ENCODE data around the gene GREB1.

GREB1 gene

DNA sequence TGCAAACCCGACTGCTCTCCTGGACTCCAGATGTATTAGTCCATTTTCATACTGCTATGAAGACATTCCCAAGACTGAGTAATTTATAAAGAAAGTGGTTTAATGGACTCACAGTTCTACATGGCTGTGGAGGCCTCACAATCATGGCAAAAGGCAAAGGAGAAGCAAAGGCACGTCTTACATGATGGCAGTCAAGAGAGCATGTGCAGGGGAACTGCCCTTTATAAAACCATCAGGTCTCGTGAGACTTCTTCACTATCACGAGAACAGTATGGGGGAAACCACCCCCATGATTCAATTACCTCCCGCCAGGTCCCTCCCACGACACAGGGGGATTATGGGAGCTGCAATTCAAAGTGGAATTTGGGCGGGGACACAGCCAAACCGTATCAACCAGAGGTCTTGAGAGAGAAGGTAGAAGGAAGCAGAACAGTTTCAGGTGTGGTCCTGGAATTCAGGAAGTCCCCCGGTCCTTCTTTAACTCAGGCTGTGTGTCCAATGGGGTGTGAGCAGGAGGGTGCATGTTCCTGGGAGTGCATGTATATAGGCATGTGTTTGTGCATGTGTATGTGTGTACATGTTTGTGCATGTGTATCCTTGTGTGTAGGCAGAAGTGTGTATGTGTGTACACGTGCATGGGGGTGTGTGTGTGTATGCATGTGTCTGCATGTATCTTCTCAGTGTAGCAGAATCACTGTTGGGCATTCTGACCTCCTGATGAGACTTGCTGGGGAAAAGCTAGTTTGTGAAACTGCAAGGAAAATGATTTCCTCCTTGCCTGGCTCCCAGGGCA is 46.2 kb downstream of the GREB1 start:
- Histone ChIP-seq H3K9me3 (ENCODE audit: insufficient read depth, low read depth, low read length) (no peaks in the 10 kb centered on the region), H3K36me3 (ENCODE audit: insufficient read depth, low read depth, low read length) (peaks cover 20% of the 10 kb centered on the region), H3K4me3 (ENCODE audit: low read length) (no peak overlapping the region), H3K4me1 (ENCODE audit: insufficient read depth, low read length) (peaks cover 6% of the 10 kb centered on the region; the same call in 1 of the 2 replicates), H3K9ac (ENCODE audit: low read depth, low read length) (no peak overlapping the region), H3K27ac (ENCODE audit: low read length) (no peak overlapping the region), H3K27me3 (ENCODE audit: insufficient read depth, low read length) (no peaks in the 10 kb centered on the region)

DNA sequence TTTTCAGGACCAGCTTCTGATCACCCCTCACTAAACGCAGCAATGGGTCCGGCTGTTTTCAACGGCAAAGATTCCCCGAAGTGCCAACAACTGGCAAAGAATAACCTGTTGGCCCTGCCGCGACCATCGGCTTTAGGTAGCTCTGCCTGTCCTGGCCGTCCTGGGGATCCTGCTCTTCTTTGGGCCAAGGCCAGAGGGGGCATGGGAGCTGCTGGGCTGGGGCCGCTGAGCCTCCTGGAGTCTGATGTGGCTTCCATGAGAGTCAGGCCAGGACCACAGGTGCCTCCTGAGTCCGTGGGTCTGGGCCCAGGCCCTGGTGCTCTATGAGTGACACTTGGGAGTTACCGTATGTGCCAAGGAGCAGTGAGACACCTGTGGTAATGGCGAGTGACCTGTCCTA is 46.9 kb downstream of the GREB1 start:
- H3K9me3 ChIP-seq (ENCODE audit: insufficient read depth, low read depth, low read length) = no peaks in the 10 kb centered on the region
- H3K27ac ChIP-seq (ENCODE audit: low read length) = no peak overlapping the region
- no peak overlapping the region for H3K9ac ChIP-seq (ENCODE audit: low read depth, low read length)
- no peaks in the 10 kb centered on the region for H3K27me3 ChIP-seq (ENCODE audit: insufficient read depth, low read length)
- H3K4me3 ChIP-seq (ENCODE audit: low read length) = no peak overlapping the region
- peaks cover 20% of the 10 kb centered on the region for H3K36me3 ChIP-seq (ENCODE audit: insufficient read depth, low read depth, low read length)
- peaks cover 6% of the 10 kb centered on the region; the same call in 1 of the 2 replicates for H3K4me1 ChIP-seq (ENCODE audit: insufficient read depth, low read length)

GRCh38 chr2:11581124-11581796 is 47.4 kb downstream of the GREB1 start:
- Histone ChIP-seq H3K9ac (ENCODE audit: low read depth, low read length) (no peak overlapping the region), H3K9me3 (ENCODE audit: insufficient read depth, low read depth, low read length) (no peaks in the 10 kb centered on the region), H3K4me3 (ENCODE audit: low read length) (no peak overlapping the region), H3K27ac (ENCODE audit: low read length) (no peak overlapping the region), H3K36me3 (ENCODE audit: insufficient read depth, low read depth, low read length) (peaks cover 20% of the 10 kb centered on the region), H3K27me3 (ENCODE audit: insufficient read depth, low read length) (no peaks in the 10 kb centered on the region), H3K4me1 (ENCODE audit: insufficient read depth, low read length) (peaks cover 6% of the 10 kb centered on the region; the same call in 1 of the 2 replicates)

GRCh38 chr2:11581797-11582611 is 48.2 kb downstream of the GREB1 start:
- Histone ChIP-seq H3K36me3 (ENCODE audit: insufficient read depth, low read depth, low read length) (peaks cover 20% of the 10 kb centered on the region), H3K27me3 (ENCODE audit: insufficient read depth, low read length) (no peaks in the 10 kb centered on the region), H3K4me3 (ENCODE audit: low read length) (no peak overlapping the region), H3K27ac (ENCODE audit: low read length) (no peak overlapping the region), H3K4me1 (ENCODE audit: insufficient read depth, low read length) (peaks cover 6% of the 10 kb centered on the region; the same call in 1 of the 2 replicates), H3K9ac (ENCODE audit: low read depth, low read length) (no peak overlapping the region), H3K9me3 (ENCODE audit: insufficient read depth, low read depth, low read length) (no peaks in the 10 kb centered on the region)

DNA sequence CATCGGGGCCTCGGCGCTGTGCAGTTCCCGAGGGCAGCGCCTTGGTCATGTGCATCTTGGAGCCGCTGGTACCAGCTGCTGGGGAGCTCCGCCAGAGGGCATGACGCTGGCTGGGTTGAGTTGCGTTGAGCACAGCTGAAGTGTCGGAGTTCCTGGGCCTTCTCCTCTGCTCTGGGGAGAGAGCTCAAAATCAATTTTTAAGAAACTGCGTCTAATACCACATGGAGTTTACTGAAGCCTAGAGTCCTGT is 48.7 kb downstream of the GREB1 start:
- Histone ChIP-seq H3K9me3 (ENCODE audit: insufficient read depth, low read depth, low read length) (no peaks in the 10 kb centered on the region), H3K4me1 (ENCODE audit: insufficient read depth, low read length) (peaks cover 6% of the 10 kb centered on the region; the same call in 1 of the 2 replicates), H3K9ac (ENCODE audit: low read depth, low read length) (no peak overlapping the region), H3K27me3 (ENCODE audit: insufficient read depth, low read length) (no peaks in the 10 kb centered on the region), H3K36me3 (ENCODE audit: insufficient read depth, low read depth, low read length) (peaks cover 25% of the 10 kb centered on the region), H3K4me3 (ENCODE audit: low read length) (no peak overlapping the region), H3K27ac (ENCODE audit: low read length) (no peak overlapping the region)

DNA sequence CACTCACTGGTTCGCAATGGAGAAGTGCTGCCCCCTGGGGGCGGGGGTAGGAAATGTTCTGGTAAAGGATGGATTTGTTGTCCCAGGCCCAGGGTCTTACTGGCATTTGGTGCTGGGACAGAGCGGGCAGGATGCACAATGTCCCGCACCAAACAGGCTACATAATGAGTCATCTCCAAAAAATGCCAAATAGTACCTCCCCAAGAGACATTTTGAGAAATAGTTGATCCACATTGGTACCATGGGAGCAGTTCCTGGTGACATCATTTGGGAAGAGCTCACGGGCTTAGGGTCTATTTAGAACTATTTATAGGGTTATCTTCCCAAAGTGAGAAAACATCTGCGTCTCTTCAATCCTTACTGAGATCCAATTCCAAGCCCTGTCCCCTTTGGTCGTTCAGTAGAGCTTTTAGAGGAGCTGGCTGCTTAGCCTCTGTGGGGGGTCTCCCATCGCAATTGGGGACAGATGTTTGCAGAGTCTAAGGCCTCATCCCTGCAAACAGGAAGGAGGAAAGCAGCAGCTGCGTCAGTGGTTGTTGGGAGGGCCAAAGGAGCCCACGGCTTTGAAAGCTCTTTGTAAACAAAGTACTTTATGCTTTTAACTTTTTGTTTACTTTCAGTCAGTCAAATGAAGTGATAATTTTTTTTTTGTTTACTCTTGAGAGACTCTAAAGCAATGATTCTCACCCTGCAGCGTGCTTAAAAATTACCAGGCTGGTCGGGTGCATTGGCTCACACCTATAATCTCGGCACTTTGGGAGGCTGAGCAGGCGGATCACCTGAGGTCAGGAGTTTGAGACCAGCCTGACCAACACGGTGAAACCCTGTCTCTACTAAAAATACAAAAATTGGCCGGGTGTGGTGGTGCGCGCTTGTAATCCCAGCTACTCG is 49.3 kb downstream of the GREB1 start:
- Histone ChIP-seq H3K4me3 (ENCODE audit: low read length) (no peak overlapping the region), H3K4me1 (ENCODE audit: insufficient read depth, low read length) (peaks cover 6% of the 10 kb centered on the region; the same call in 1 of the 2 replicates), H3K36me3 (ENCODE audit: insufficient read depth, low read depth, low read length) (peaks cover 25% of the 10 kb centered on the region), H3K9ac (ENCODE audit: low read depth, low read length) (no peak overlapping the region), H3K27ac (ENCODE audit: low read length) (no peak overlapping the region), H3K27me3 (ENCODE audit: insufficient read depth, low read length) (no peaks in the 10 kb centered on the region), H3K9me3 (ENCODE audit: insufficient read depth, low read depth, low read length) (no peaks in the 10 kb centered on the region)

GRCh38 chr2:11583840-11584524 is 50.1 kb downstream of the GREB1 start:
- Histone ChIP-seq H3K27me3 (ENCODE audit: insufficient read depth, low read length) (no peaks in the 10 kb centered on the region), H3K36me3 (ENCODE audit: insufficient read depth, low read depth, low read length) (peaks cover 24% of the 10 kb centered on the region), H3K27ac (ENCODE audit: low read length) (no peak overlapping the region), H3K4me3 (ENCODE audit: low read length) (no peak overlapping the region), H3K4me1 (ENCODE audit: insufficient read depth, low read length) (peaks cover 6% of the 10 kb centered on the region; the same call in 1 of the 2 replicates), H3K9me3 (ENCODE audit: insufficient read depth, low read depth, low read length) (no peaks in the 10 kb centered on the region), H3K9ac (ENCODE audit: low read depth, low read length) (no peak overlapping the region)

DNA sequence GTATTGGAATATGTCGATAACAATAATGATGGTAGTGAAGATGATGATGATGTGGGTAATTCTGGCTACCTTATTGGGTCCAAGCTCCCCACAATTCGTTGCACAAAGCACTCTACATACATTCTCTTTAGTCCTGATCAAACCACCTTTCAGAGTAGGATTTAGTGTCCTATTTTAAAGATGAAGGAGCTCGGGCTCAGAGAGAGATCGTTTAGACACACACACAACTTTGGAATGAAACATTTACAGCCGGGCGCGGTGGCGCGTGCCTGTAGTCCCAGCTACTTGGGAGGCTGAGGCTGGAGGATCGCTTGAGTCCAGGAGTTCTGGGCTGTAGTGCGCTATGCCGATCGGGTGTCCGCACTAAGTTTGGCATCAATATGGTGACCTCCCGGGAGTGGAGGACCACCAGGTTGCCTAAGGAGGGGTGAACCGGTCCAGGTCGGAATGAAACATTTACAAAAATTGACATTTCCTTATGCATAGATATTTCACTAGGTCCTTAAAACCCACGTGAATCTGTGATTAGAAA is 50.7 kb downstream of the GREB1 start:
- peaks cover 6% of the 10 kb centered on the region; the same call in 1 of the 2 replicates for H3K4me1 ChIP-seq (ENCODE audit: insufficient read depth, low read length)
- no peak overlapping the region for H3K4me3 ChIP-seq (ENCODE audit: low read length)

DNA sequence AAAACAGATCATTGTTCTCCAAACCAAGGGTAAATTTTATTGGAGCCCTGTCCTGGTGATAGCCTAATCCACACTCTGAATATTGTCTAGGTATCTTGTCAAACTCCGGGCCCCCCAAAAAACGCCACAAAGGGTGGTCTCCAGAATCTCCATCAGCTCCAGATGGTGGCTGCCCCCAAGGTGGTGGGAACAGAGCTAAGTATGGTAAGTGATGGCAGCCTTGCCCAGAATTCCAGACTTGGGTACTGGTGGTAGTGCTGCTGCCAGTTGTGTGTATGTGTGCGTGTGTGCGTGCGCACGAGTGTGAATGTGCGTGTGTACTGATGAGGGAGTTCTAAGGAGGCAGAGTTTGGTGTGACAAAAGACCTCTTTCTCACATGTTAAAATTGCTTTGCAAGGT is 51.2 kb downstream of the GREB1 start:
- Histone ChIP-seq H3K27ac (ENCODE audit: low read length) (no peak overlapping the region), H3K9ac (ENCODE audit: low read depth, low read length) (no peak overlapping the region), H3K4me3 (ENCODE audit: low read length) (no peak overlapping the region), H3K27me3 (ENCODE audit: insufficient read depth, low read length) (no peaks in the 10 kb centered on the region), H3K36me3 (ENCODE audit: insufficient read depth, low read depth, low read length) (peaks cover 15% of the 10 kb centered on the region), H3K4me1 (ENCODE audit: insufficient read depth, low read length) (peaks cover 6% of the 10 kb centered on the region; the same call in 1 of the 2 replicates), H3K9me3 (ENCODE audit: insufficient read depth, low read depth, low read length) (no peaks in the 10 kb centered on the region)

More for the DNA sequence above, 50.7 kb downstream of the GREB1 start:
- H3K9me3 ChIP-seq (ENCODE audit: insufficient read depth, low read depth, low read length) = no peaks in the 10 kb centered on the region
- H3K27me3 ChIP-seq (ENCODE audit: insufficient read depth, low read length) = no peaks in the 10 kb centered on the region
- H3K9ac ChIP-seq (ENCODE audit: low read depth, low read length) = no peak overlapping the region
- peaks cover 18% of the 10 kb centered on the region for H3K36me3 ChIP-seq (ENCODE audit: insufficient read depth, low read depth, low read length)
- H3K27ac ChIP-seq (ENCODE audit: low read length) = no peak overlapping the region

GRCh38 chr2:11588228-11589110 is 54.6 kb downstream of the GREB1 start:
- Histone ChIP-seq H3K4me3 (ENCODE audit: low read length) (no peak overlapping the region), H3K4me1 (ENCODE audit: insufficient read depth, low read length) (no peaks in the 10 kb centered on the region), H3K27me3 (ENCODE audit: insufficient read depth, low read length) (no peaks in the 10 kb centered on the region), H3K9ac (ENCODE audit: low read depth, low read length) (no peak overlapping the region), H3K9me3 (ENCODE audit: insufficient read depth, low read depth, low read length) (no peaks in the 10 kb centered on the region), H3K27ac (ENCODE audit: low read length) (no peak overlapping the region), H3K36me3 (ENCODE audit: insufficient read depth, low read depth, low read length) (peaks cover 5% of the 10 kb centered on the region)

Data from iPS-20b (cell line).